Upper lobe of left lung (tissue), 4 donors: Measurements from ENCODE around the gene CLEC17A.

Source experiments
- POLR2A ChIP-seq, 4 donors: fragments of 450-650 bp; IDR thresholded peaks; one replicate each; pipeline ENCODE4 v1.5.1; 2016 to 2017; ENCODE audit warnings: antibody characterized with exemption in 4 of 4, mild to moderate bottlenecking in 2 of 4
- POLR2AphosphoS5 ChIP-seq, 2 donors: sonication (generic); formaldehyde crosslinking; IDR thresholded peaks; one replicate each; pipeline ENCODE4 v1.5.1; 2017; ENCODE audit warnings: antibody characterized with exemption in 2 of 2
- TF ChIP-seq, protein P1 (sequence below), 6 experiments: fragments of 450-650 bp in 4 of 6; fragments of 200-600 bp in 2 of 6; sonication (generic) in 2 of 6; IDR thresholded peaks; one replicate each; pipeline ENCODE4 v1.5.1; 2016 to 2019; ENCODE audit warnings: antibody characterized with exemption in 6 of 6

DNA sequence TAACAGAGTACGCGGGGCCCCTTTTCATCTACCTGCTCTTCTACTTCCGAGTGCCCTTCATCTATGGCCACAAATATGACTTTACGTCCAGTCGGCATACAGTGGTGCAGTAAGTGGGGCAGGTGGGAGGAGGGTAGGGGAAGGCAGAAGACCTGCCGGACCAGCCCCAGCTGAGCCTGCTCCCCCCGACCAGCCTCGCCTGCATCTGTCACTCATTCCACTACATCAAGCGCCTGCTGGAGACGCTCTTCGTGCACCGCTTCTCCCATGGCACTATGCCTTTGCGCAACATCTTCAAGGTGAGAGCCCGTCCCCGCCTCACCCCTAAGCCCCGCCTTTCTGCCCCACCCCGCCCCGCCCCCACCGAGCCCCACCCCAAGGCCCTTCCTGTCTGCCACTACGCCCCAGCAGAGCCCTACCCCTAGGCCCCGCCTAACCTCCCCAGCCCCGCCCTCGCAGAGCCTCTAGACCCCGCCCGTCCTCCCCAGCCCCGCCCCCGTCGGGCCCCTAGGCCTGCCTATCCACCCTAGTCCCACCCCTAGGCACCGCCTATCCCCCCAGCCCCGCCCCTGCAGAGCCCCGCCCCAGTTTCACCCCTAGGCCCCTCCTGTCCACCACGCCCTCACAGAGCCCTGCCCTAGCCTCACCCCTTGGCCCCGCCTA lies 18.8 kb upstream of the CLEC17A start:
- TF ChIP-seq, protein P1, sequence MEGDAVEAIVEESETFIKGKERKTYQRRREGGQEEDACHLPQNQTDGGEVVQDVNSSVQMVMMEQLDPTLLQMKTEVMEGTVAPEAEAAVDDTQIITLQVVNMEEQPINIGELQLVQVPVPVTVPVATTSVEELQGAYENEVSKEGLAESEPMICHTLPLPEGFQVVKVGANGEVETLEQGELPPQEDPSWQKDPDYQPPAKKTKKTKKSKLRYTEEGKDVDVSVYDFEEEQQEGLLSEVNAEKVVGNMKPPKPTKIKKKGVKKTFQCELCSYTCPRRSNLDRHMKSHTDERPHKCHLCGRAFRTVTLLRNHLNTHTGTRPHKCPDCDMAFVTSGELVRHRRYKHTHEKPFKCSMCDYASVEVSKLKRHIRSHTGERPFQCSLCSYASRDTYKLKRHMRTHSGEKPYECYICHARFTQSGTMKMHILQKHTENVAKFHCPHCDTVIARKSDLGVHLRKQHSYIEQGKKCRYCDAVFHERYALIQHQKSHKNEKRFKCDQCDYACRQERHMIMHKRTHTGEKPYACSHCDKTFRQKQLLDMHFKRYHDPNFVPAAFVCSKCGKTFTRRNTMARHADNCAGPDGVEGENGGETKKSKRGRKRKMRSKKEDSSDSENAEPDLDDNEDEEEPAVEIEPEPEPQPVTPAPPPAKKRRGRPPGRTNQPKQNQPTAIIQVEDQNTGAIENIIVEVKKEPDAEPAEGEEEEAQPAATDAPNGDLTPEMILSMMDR (IDR thresholded peaks at IDR 0.05) = no peak
- TF ChIP-seq POLR2AphosphoS5 (IDR thresholded peaks at IDR 0.05) (no peak), POLR2A (IDR thresholded peaks at IDR 0.05) (no peak)
